Kidney (tissue), 14 donors: ENCODE measurements around the gene ARL15. TPM values are rescaled to one million over a fixed set of nuclear protein-coding genes. Genes with fewer than 3 reads are reported as not detected.

Source experiments
- DNase-seq, 5 donors: peaks; one replicate each; pipeline ENCODE4 v3.0.0-alpha.2; 2013 to 2020
- FAIRE-seq: peaks from 2 replicates; lab custom pipeline; 2012; peaks lifted over from hg19 to GRCh38; lab: Jason Lieb, UNC
- H3K27ac ChIP-seq, 2 donors: one replicate each; pipeline ENCODE4 v1.7.0; 2013; ENCODE audit warnings: low read depth in 2 of 2, low read length in 2 of 2, inconsistent platforms in 1 of 2
- H3K27me3 ChIP-seq: one replicate; pipeline ENCODE4 v1.7.1; 2013; ENCODE audit warnings: low read length, inconsistent platforms; ENCODE audit not compliant: control insufficient read depth, insufficient read depth
- H3K36me3 ChIP-seq, 3 donors: one replicate each; pipeline versions ENCODE4 v1.7.0 to v1.7.1; 2013; ENCODE audit warnings: low read length in 3 of 3, control low read depth in 1 of 3, inconsistent platforms in 1 of 3; ENCODE audit not compliant: insufficient read depth in 3 of 3, control insufficient read depth in 2 of 3
- H3K4me1 ChIP-seq, 3 donors: one replicate each; pipeline versions ENCODE4 v1.7.0 to v1.7.1; 2013; ENCODE audit warnings: low read length in 3 of 3, inconsistent platforms in 1 of 3, low read depth in 1 of 3; ENCODE audit not compliant: control insufficient read depth in 2 of 3, insufficient read depth in 2 of 3
- H3K4me3 ChIP-seq, 3 donors: one replicate each; pipeline versions ENCODE4 v1.7.0 to v1.8.1; 2013; ENCODE audit warnings: low read length in 3 of 3, control low read depth in 1 of 3, inconsistent platforms in 1 of 3
- H3K9ac ChIP-seq, 3 donors: one replicate each; pipeline versions ENCODE4 v1.7.0 to v1.7.1; 2013; ENCODE audit warnings: low read length in 3 of 3, control low read depth in 1 of 3, inconsistent platforms in 1 of 3
- H3K9me3 ChIP-seq, 3 donors: one replicate each; pipeline versions ENCODE4 v1.7.0 to v1.7.1; 2013; ENCODE audit warnings: low read length in 3 of 3, control low read depth in 1 of 3, inconsistent platforms in 1 of 3; ENCODE audit not compliant: control insufficient read depth in 2 of 3, insufficient read depth in 1 of 3
- intact Hi-C: fragments of 100-400 bp; cut with DNase I; formaldehyde crosslinking; loops from one replicate; pipeline ENCODE4 v1.11.1; 2022
- polyA plus RNA-seq: library from polyadenylated mRNA; stranded (reverse); fragments of 350-450 nt; fragmentation: Illumina TruSeq; extraction: RNeasy Lipid Tissue Mini Kit (QIAGEN cat#74804); gene quantifications from one replicate; pipeline ENCODE4 v1.2.3, GENCODE V29; 2014; ENCODE audit warnings: low read depth, low replicate concordance; ENCODE audit not compliant: insufficient read depth
- total RNA-seq: library from RNA; stranded (reverse); fragmentation: NEBNext Ultra II Directional; extraction: Animal tissue kit (Norgen Biotek cat#: 25700); gene quantifications from one replicate; pipeline ENCODE4 v1.2.1, GENCODE V29; 2021
- TF ChIP-seq, protein P1 (sequence below): IDR thresholded peaks from 3 replicates; pipeline ENCODE4 v1.5.1; 2012; ENCODE audit warnings: mild to moderate bottlenecking, moderate library complexity, borderline replicate concordance; ENCODE audit not compliant: insufficient read depth; ENCODE audit errors: extremely low read depth
- donor health status: control.
- donor health status: control.
- donor health status: control.
- donor health status: control.
- donor health status: control.
- donor health status: DM: yes; HTN: yes; CAD: no.
- donor health status: Normal renal cell carcinoma (clear cell type).

The ARL15 gene
- total and polyA plus RNA-seq, 2 donors from 2014 or later, result 21.1 to 36.6 TPM

DNA sequence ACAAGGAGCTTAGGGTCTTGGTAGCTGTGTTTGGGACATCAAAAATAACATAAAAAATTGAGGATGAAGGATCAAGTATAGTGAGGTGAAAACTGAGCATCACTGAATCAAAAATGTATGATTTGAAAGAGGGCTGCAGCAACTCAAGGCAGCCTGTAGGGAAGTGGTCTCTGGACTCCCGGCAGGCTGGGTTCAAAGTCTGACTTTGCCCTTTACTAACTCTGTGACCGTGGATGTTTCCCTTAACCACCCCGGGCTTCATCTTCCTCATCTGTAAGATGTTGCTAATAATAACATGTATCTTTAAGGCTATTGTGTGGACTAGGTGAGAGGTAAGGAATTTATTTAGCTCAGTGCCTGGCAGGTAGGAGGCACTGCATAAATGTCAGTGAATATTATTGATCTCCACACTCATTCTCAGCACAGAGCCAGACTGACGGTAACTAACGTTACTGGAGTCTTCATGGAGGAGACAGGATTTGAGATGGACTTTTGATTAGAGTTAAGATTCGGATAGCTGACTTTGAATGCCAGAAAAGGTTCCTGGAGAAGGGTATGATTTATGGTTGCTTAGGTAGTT lies 382.6 kb downstream of the ARL15 start:
- Histone ChIP-seq H3K9me3 (no peaks in the 10 kb centered on the region), H3K4me3 (no peak overlapping the region), H3K4me1 (no peaks in the 10 kb centered on the region), H3K27ac (no peak overlapping the region), H3K36me3 (no peaks in the 10 kb centered on the region), H3K27me3 (no peaks in the 10 kb centered on the region), H3K9ac (no peak overlapping the region)
- intact Hi-C loops, result no loop called here
- TF ChIP-seq, protein P1, sequence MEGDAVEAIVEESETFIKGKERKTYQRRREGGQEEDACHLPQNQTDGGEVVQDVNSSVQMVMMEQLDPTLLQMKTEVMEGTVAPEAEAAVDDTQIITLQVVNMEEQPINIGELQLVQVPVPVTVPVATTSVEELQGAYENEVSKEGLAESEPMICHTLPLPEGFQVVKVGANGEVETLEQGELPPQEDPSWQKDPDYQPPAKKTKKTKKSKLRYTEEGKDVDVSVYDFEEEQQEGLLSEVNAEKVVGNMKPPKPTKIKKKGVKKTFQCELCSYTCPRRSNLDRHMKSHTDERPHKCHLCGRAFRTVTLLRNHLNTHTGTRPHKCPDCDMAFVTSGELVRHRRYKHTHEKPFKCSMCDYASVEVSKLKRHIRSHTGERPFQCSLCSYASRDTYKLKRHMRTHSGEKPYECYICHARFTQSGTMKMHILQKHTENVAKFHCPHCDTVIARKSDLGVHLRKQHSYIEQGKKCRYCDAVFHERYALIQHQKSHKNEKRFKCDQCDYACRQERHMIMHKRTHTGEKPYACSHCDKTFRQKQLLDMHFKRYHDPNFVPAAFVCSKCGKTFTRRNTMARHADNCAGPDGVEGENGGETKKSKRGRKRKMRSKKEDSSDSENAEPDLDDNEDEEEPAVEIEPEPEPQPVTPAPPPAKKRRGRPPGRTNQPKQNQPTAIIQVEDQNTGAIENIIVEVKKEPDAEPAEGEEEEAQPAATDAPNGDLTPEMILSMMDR, result no peak
- no peak for FAIRE-seq
- no peak for DNase-seq

DNA sequence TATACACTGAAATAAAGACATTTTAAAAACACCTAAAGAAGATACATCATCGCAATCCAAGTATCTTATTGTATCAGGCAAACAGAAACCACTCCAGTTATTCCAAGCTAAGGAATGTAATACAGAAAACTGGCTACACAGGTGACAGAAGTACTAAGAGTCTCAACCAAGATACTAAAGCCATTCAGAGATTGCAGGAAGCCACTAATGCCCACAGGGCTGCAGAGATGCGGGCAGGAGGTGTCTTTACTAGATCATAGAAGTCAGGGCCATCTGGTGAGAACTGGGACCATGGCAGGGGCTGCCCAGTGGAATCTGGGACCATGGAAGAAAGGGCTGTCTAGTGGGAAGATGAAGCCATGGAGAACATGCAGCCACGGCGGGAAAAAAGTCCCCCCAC lies 384.3 kb downstream of the ARL15 start:
- no peaks in the 10 kb centered on the region for H3K27me3 ChIP-seq
- H3K4me1 ChIP-seq, result no peaks in the 10 kb centered on the region
- FAIRE-seq (no peak), DNase-seq (no peak)
- TF ChIP-seq, protein P1, result no peak
- no peaks in the 10 kb centered on the region for H3K9me3 ChIP-seq
- no peak overlapping the region for H3K27ac ChIP-seq
- intact Hi-C loops, result no loop called here
- H3K9ac ChIP-seq, result no peak overlapping the region
- H3K36me3 ChIP-seq, result no peaks in the 10 kb centered on the region
- no peak overlapping the region for H3K4me3 ChIP-seq

DNA sequence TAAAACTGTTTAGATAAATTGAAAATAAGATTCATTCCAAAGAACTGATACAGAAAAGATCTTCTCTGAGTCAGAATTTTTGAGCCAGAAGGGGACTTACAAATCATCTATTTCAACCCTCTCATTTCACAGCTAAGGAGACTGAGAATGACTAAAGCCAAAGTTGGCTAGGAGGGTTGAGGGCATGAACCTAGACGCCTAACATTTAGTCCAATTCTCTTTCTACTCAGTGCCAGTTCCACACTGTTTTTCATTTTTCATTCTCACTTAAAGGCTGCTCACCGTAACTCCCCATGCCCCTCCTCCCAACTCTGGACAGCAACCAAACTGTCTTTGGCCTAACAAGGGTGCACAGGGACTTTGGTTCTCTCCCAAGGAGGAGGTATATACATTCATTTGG lies 386.0 kb downstream of the ARL15 start:
- Histone ChIP-seq H3K27ac (no peak overlapping the region), H3K4me1 (no peaks in the 10 kb centered on the region), H3K9ac (no peak overlapping the region), H3K4me3 (no peak overlapping the region), H3K36me3 (no peaks in the 10 kb centered on the region), H3K9me3 (no peaks in the 10 kb centered on the region), H3K27me3 (no peaks in the 10 kb centered on the region)
- TF ChIP-seq, protein P1, result no peak
- DNase-seq (peak in 1 of 5 donors; percentile 39), FAIRE-seq (no peak)
- intact Hi-C loops, result no loop called here

DNA sequence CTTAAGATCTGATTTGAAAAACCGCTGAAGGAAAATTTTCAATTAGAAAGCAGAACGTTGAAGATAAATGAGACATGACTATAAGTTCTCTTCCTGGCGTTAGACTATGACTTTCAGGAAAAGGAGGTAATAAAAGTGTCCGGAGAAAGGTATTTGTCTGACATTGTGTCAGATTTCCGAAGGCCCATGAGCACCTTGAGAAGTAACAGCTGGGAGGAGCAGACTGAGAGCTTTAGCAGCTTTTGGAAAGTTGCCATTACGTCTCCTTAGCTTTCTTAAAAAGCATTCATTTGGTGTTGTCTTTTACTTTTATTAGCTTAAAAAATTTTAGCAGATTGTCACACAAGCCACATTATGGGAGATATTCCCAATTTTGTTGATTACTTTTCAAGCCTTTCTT lies 386.4 kb downstream of the ARL15 start:
- TF ChIP-seq, protein P1, result no peak
- Histone ChIP-seq H3K27me3 (no peaks in the 10 kb centered on the region), H3K36me3 (no peaks in the 10 kb centered on the region), H3K9ac (no peak overlapping the region), H3K27ac (no peak overlapping the region), H3K9me3 (no peaks in the 10 kb centered on the region), H3K4me3 (no peak overlapping the region), H3K4me1 (no peaks in the 10 kb centered on the region)
- FAIRE-seq (no peak), DNase-seq (peak in 3 of 5 donors; percentile 51 to 89 (median 86))
- intact Hi-C loops, result no loop called here
